ENCODE results near the gene CTNNA2. TPM values are rescaled to one million over a fixed set of nuclear protein-coding genes. Genes with fewer than 3 reads are reported as not detected.

CTNNA2 gene
- total and polyA plus RNA-seq, 9 of the 15 experiments (the other 6 are each of a cell fraction or from before 2014, with no cell fraction given) = 0.03 to 0.40 (median 0.15) TPM

- intact Hi-C loops (cut with micrococcal nuclease) = no loop called here
- ChIA-PET POLR2A (no interaction called here), CTCF (ENCODE audit: low intra/inter-chr PET ratio) (no interaction called here)
- H2AFZ ChIP-seq (ENCODE audit: low read depth, low read length) = no peak overlapping the region
- H3K79me2 ChIP-seq (ENCODE audit: control insufficient read depth, insufficient read depth, low read length) = no peaks in the 10 kb centered on the region
- in situ Hi-C loops (cut with MboI) = no loop called here
- H3K4me1 ChIP-seq (replicated peaks in 1 of 2; ENCODE audit: control insufficient read depth in 2 of 2, insufficient read depth in 2 of 2, low read length in 2 of 2) = no peaks in the 10 kb centered on the region
- no TSS peak for BruUV-seq (replicated peaks)
- no peaks in the 10 kb centered on the region; the same call in 1 of the 2 replicates for H3K9me3 ChIP-seq (replicated peaks; ENCODE audit: control insufficient read depth, insufficient read depth, low read depth, low read length)
- H3K9me1 ChIP-seq (ENCODE audit: control insufficient read depth, insufficient read depth, low read length) = no peaks in the 10 kb centered on the region
- no peaks in the 10 kb centered on the region for H3K27me3 ChIP-seq (ENCODE audit: control insufficient read depth in 2 of 2, insufficient read depth in 2 of 2, low read length in 2 of 2)
- no peak overlapping the region for H3K4me2 ChIP-seq (ENCODE audit: insufficient read depth, low read length)
- H3K27ac ChIP-seq (ENCODE audit: extremely low read depth, low read depth, low read length) = no peak overlapping the region
- H3K4me3 ChIP-seq = no peak overlapping the region
- no peak overlapping the region for H3K9ac ChIP-seq (ENCODE audit: insufficient read depth in 1 of 2, low read depth in 2 of 2, low read length in 2 of 2)
- no peaks in the 10 kb centered on the region for H3K36me3 ChIP-seq (ENCODE audit: control insufficient read depth, insufficient read depth, low read length)
- H4K20me1 ChIP-seq (replicated peaks; ENCODE audit: control insufficient read depth, insufficient read depth, low read length) = no peaks in the 10 kb centered on the region
- DNase-seq (ENCODE audit: extremely low read depth in 1 of 4, low spot score in 3 of 4) (no peak), FAIRE-seq (no peak), ATAC-seq (no peak)
- 2% methylated on average over 3 of the region's 3 CpGs for WGBS (ENCODE audit: insufficient coverage, low coverage, missing lambda C conversion rate)
- TF ChIP-seq ARHGAP35 (IDR thresholded peaks at IDR 0.05; ENCODE audit: partially characterized antibody) (no peak), TAF15 (IDR thresholded peaks at IDR 0.05; ENCODE audit: low read depth, low read length) (no peak), TCF3 (CRISPR knock-in tag; IDR thresholded peaks at IDR 0.05) (no peak), KAT2B (IDR thresholded peaks at IDR 0.05; ENCODE audit: low read depth, low read length) (no peak), ELF1 (tag; IDR thresholded peaks at IDR 0.05) (no peak), SREBF1 (IDR thresholded peaks at IDR 0.05; ENCODE audit: borderline replicate concordance, low read depth, low read length) (no peak), SMAD1 (IDR thresholded peaks at IDR 0.05; ENCODE audit: low read depth, low read length, partially characterized antibody) (no peak), ZNF212 (CRISPR knock-in tag; IDR thresholded peaks at IDR 0.05) (no peak), HBP1 (CRISPR knock-in tag; IDR thresholded peaks at IDR 0.05) (no peak), MAZ (CRISPR knock-in tag; conservative IDR thresholded peaks at IDR 0.05 in 1 of 2, IDR thresholded peaks at IDR 0.05 in 1 of 2) (no peak), ZNF165 (CRISPR knock-in tag; IDR thresholded peaks at IDR 0.05; ENCODE audit: borderline replicate concordance) (no peak), ZKSCAN3 (CRISPR knock-in tag; IDR thresholded peaks at IDR 0.05) (no peak)
- TF ChIP-seq, protein P1, sequence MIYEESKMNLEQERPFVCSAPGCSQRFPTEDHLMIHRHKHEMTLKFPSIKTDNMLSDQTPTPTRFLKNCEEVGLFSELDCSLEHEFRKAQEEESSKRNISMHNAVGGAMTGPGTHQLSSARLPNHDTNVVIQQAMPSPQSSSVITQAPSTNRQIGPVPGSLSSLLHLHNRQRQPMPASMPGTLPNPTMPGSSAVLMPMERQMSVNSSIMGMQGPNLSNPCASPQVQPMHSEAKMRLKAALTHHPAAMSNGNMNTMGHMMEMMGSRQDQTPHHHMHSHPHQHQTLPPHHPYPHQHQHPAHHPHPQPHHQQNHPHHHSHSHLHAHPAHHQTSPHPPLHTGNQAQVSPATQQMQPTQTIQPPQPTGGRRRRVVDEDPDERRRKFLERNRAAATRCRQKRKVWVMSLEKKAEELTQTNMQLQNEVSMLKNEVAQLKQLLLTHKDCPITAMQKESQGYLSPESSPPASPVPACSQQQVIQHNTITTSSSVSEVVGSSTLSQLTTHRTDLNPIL (CRISPR knock-in tag; IDR thresholded peaks at IDR 0.05) = no peak
Measured at GRCh38 chr2:79638410-79638809, 125.6 kb downstream of the CTNNA2 start.

Measured in K562 (cell line).